ENCODE measurements around the gene USP40. TPM values are rescaled to one million over a fixed set of nuclear protein-coding genes. Genes with fewer than 3 reads are reported as not detected.

Gene USP40
- total and polyA plus RNA-seq, 2 donors (not counting 1 experiment from before 2014, with no cell fraction given): 19.8 to 37.0 TPM

DNA sequence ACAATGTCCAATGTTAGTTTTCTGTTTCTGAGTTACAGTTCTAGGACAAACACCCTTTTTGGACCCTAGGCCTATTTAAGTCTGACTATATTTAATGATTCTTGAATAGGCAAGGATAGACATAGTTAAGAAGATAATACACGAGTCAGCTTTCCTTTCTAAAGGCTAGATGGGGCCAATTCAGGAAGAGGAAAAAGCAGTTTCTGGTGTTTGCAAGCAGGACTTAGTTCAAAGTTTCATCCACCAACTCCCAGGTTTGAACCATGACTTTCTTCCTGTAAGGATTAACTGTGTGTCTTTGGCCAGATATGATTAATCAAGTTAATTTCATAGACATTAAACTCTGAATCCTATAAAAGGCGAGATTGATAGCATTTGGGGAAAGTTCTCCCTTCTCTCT is 66.7 kb downstream of the USP40 start:
- Mint-ChIP-seq H3K4me3 (no peak overlapping the region), H3K4me1 (peaks cover 24% of the 10 kb centered on the region), H3K27me3 (no peaks in the 10 kb centered on the region), H3K27ac (no peak overlapping the region), H3K9me3 (ENCODE audit: insufficient read depth) (peaks cover 17% of the 10 kb centered on the region)
- H2AFZ ChIP-seq (ENCODE audit: insufficient read depth, low read depth, low read length, poor library complexity, severe bottlenecking): no peak overlapping the region
- no peak for TF ChIP-seq EZH2 (IDR thresholded peaks at IDR 0.05; ENCODE audit: borderline replicate concordance, insufficient read depth, low read depth, low read length, poor library complexity, severe bottlenecking)
- TF ChIP-seq, protein P1, sequence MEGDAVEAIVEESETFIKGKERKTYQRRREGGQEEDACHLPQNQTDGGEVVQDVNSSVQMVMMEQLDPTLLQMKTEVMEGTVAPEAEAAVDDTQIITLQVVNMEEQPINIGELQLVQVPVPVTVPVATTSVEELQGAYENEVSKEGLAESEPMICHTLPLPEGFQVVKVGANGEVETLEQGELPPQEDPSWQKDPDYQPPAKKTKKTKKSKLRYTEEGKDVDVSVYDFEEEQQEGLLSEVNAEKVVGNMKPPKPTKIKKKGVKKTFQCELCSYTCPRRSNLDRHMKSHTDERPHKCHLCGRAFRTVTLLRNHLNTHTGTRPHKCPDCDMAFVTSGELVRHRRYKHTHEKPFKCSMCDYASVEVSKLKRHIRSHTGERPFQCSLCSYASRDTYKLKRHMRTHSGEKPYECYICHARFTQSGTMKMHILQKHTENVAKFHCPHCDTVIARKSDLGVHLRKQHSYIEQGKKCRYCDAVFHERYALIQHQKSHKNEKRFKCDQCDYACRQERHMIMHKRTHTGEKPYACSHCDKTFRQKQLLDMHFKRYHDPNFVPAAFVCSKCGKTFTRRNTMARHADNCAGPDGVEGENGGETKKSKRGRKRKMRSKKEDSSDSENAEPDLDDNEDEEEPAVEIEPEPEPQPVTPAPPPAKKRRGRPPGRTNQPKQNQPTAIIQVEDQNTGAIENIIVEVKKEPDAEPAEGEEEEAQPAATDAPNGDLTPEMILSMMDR (IDR thresholded peaks at IDR 0.05): no peak
- no peak overlapping the region for H3K27ac ChIP-seq (ENCODE audit: low read length in 2 of 2)
- H3K4me3 ChIP-seq (ENCODE audit: control extremely low read depth in 1 of 5, extremely low read depth in 1 of 5, insufficient read depth in 1 of 5, low read depth in 2 of 5, low read length in 4 of 5): no peak overlapping the region
- WGBS (ENCODE audit: insufficient coverage): no CpG with 5 or more reads among the region's 2 CpGs
- H3K9me3 ChIP-seq (ENCODE audit: control extremely low read depth in 1 of 3, control insufficient read depth in 2 of 3, insufficient read depth in 1 of 3, low read length in 2 of 3): peaks cover 6 to 24% (median 7%) of the 10 kb centered on the region in 3 donors
- intact Hi-C loops (cut with micrococcal nuclease): no loop called here
- no peaks in the 10 kb centered on the region for H3K79me2 ChIP-seq (ENCODE audit: control insufficient read depth, insufficient read depth, low read length)
- ATAC-seq (ENCODE audit: low read depth) (no peak), DNase-seq (no peak)
- peaks cover 1 to 3% of the 10 kb centered on the region in 2 experiments for H3K36me3 ChIP-seq (replicated peaks in 1 of 2; ENCODE audit: control extremely low read depth in 1 of 2, control insufficient read depth in 1 of 2, extremely low read depth in 1 of 2, insufficient read depth in 2 of 2, low read length in 1 of 2)
- no peaks in the 10 kb centered on the region for H4K20me1 ChIP-seq (ENCODE audit: control insufficient read depth, insufficient read depth, low read length, poor library complexity, severe bottlenecking)
- no peaks in the 10 kb centered on the region for H3K27me3 ChIP-seq (replicated peaks in 1 of 4; ENCODE audit: control extremely low read depth in 1 of 4, control insufficient read depth in 3 of 4, insufficient read depth in 4 of 4, low read length in 3 of 4)
- ChIA-PET POLR2A (no interaction called here), CTCF (no interaction called here)
- H3K9ac ChIP-seq (ENCODE audit: low read length): no peak overlapping the region
- no peak overlapping the region for H3K4me2 ChIP-seq (replicated peaks; ENCODE audit: low read depth, low read length, poor library complexity, severe bottlenecking)
- H3K4me1 ChIP-seq (ENCODE audit: control insufficient read depth in 2 of 2, insufficient read depth in 2 of 2, low read length in 2 of 2): peaks cover 7 to 11% of the 10 kb centered on the region in 2 donors

DNA sequence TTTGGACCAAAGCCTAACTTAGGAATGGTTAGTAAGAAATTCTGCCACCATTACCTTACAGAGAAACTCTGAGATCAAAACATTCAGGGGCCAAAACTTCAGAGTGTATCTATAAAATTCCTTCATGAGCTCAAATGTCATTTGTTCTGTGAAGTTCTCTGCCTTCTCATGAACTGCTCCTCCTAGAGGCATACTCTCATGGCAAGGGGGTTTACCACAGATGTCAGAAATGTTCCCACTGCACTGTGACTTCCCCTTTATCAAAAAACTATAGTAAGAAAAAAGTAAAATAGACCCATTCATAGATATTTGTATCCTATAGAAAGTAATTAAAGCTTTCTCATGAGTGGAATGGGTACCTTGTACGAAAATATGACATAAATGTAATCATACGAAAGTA is 68.5 kb downstream of the USP40 start:
- ChIA-PET CTCF (interaction anchor here (0.9 to 2.3 kb wide), 8 partner anchors 8 to 213 kb away, joined by 3 to 11 read pairs (median 4); no protein-coding TSS in a partner anchor), POLR2A (no interaction called here)
- peaks cover 7 to 11% of the 10 kb centered on the region in 2 donors for H3K4me1 ChIP-seq (ENCODE audit: control insufficient read depth in 2 of 2, insufficient read depth in 2 of 2, low read length in 2 of 2)
- ATAC-seq (ENCODE audit: low read depth) (peak; percentile 62), DNase-seq (peak; percentile 51)
- H4K20me1 ChIP-seq (ENCODE audit: control insufficient read depth, insufficient read depth, low read length, poor library complexity, severe bottlenecking): no peaks in the 10 kb centered on the region
- Mint-ChIP-seq H3K4me3 (no peak overlapping the region), H3K27me3 (no peaks in the 10 kb centered on the region), H3K9me3 (ENCODE audit: insufficient read depth) (peaks cover 8% of the 10 kb centered on the region), H3K27ac (peak overlapping the region; percentile 33), H3K4me1 (peaks cover 18% of the 10 kb centered on the region)
- TF ChIP-seq, protein P1 (IDR thresholded peaks at IDR 0.05): peak; percentile 32
- TF ChIP-seq EZH2 (IDR thresholded peaks at IDR 0.05; ENCODE audit: borderline replicate concordance, insufficient read depth, low read depth, low read length, poor library complexity, severe bottlenecking): no peak
- peak overlapping the region; percentile 36 for H3K4me2 ChIP-seq (replicated peaks; ENCODE audit: low read depth, low read length, poor library complexity, severe bottlenecking)
- intact Hi-C loops (cut with micrococcal nuclease): no loop called here
- peaks cover 3% of the 10 kb centered on the region in 2 experiments for H3K36me3 ChIP-seq (replicated peaks in 1 of 2; ENCODE audit: control extremely low read depth in 1 of 2, control insufficient read depth in 1 of 2, extremely low read depth in 1 of 2, insufficient read depth in 2 of 2, low read length in 1 of 2)
- no peak overlapping the region for H3K4me3 ChIP-seq (ENCODE audit: control extremely low read depth in 1 of 5, extremely low read depth in 1 of 5, insufficient read depth in 1 of 5, low read depth in 2 of 5, low read length in 4 of 5)
- peaks cover under 1 to 12% (median 6%) of the 10 kb centered on the region in 3 donors for H3K9me3 ChIP-seq (ENCODE audit: control extremely low read depth in 1 of 3, control insufficient read depth in 2 of 3, insufficient read depth in 1 of 3, low read length in 2 of 3)
- H3K9ac ChIP-seq (ENCODE audit: low read length): no peak overlapping the region
- WGBS (ENCODE audit: insufficient coverage): no CpG with 5 or more reads among the region's 2 CpGs
- no peaks in the 10 kb centered on the region for H3K79me2 ChIP-seq (ENCODE audit: control insufficient read depth, insufficient read depth, low read length)
- peak overlapping the region; percentile 40 for H2AFZ ChIP-seq (ENCODE audit: insufficient read depth, low read depth, low read length, poor library complexity, severe bottlenecking)
- no peak overlapping the region for H3K27ac ChIP-seq (ENCODE audit: low read length in 2 of 2)
- no peaks in the 10 kb centered on the region for H3K27me3 ChIP-seq (replicated peaks in 1 of 4; ENCODE audit: control extremely low read depth in 1 of 4, control insufficient read depth in 3 of 4, insufficient read depth in 4 of 4, low read length in 3 of 4)

Data from B cell (primary cell).